CD4-positive, alpha-beta T cell (primary cell): ENCODE measurements around the gene PFKM. TPM values are rescaled to one million over a fixed set of nuclear protein-coding genes. Genes with fewer than 3 reads are reported as not detected.

Source experiments
- ATAC-seq: fragments of 200-7000 bp; cut with Tn5 transposase; one replicate; pipeline ENCODE4 v1.10.0; 2022; ENCODE audit warnings: mild to moderate bottlenecking; ENCODE audit not compliant: poor library complexity
- CTCF ChIA-PET: fragments of 350-600 bp; sonication (Branson Sonifier 250); formaldehyde crosslinking; loops from one replicate; lab custom pipeline; 2021; ENCODE audit warnings: antibody characterized with exemption, inconsistent platforms; lab: Charles Lee
- POLR2A ChIA-PET: fragments of 350-600 bp; sonication (Branson Sonifier 250); formaldehyde crosslinking; loops from one replicate; lab custom pipeline; 2021; ENCODE audit warnings: antibody characterized with exemption, inconsistent platforms; lab: Charles Lee
- DNase-seq, 14 experiments: peaks; one replicate each; pipeline ENCODE4 v3.0.0-alpha.2; 2013 to 2020; ENCODE audit warnings: mixed read lengths in 2 of 14
- H3K27ac ChIP-seq, 2 donors: one replicate each; pipeline versions ENCODE4 v1.5.1 to v1.7.0; 2013; ENCODE audit warnings: low read length in 2 of 2, low read depth in 1 of 2, mild to moderate bottlenecking in 1 of 2
- H3K27me3 ChIP-seq, 2 experiments: 1 replicate in 1 of 2; 2 replicates in 1 of 2; pipeline versions ENCODE4 v1.6.1 to v1.7.0; 2013; ENCODE audit warnings: low read length in 2 of 2, control low read depth in 1 of 2, mild to moderate bottlenecking in 1 of 2, moderate library complexity in 1 of 2; ENCODE audit not compliant: insufficient read depth in 2 of 2, control insufficient read depth in 1 of 2
- H3K36me3 ChIP-seq: one replicate; pipeline ENCODE4 v1.6.1; 2013; ENCODE audit warnings: low read length, control low read depth; ENCODE audit not compliant: insufficient read depth
- H3K4me1 ChIP-seq: one replicate; pipeline ENCODE4 v1.6.1; 2013; ENCODE audit warnings: low read length, control low read depth; ENCODE audit not compliant: insufficient read depth
- H3K4me3 ChIP-seq: one replicate; pipeline ENCODE4 v1.5.1; 2013; ENCODE audit warnings: mild to moderate bottlenecking, low read length, moderate library complexity
- H3K9me3 ChIP-seq, 2 experiments: 1 replicate in 1 of 2; 2 replicates in 1 of 2; pipeline versions ENCODE4 v1.6.1 to v1.7.0; 2013; ENCODE audit warnings: low read length in 2 of 2, mild to moderate bottlenecking in 2 of 2, control low read depth in 1 of 2, moderate library complexity in 1 of 2; ENCODE audit not compliant: control insufficient read depth in 1 of 2, insufficient read depth in 1 of 2
- H3K27ac Mint-ChIP-seq: one replicate; pipeline ENCODE4 v1.8.0; 2020; ENCODE audit warnings: mixed read lengths
- H3K27me3 Mint-ChIP-seq: one replicate; pipeline ENCODE4 v1.8.0; 2021; ENCODE audit warnings: mixed read lengths
- H3K36me3 Mint-ChIP-seq: one replicate; pipeline ENCODE4 v1.8.0; 2021; ENCODE audit warnings: low read depth, mixed read lengths
- H3K4me1 Mint-ChIP-seq: one replicate; pipeline ENCODE4 v1.8.0; 2021; ENCODE audit warnings: low read depth, mixed read lengths
- H3K4me3 Mint-ChIP-seq: one replicate; pipeline ENCODE4 v1.8.0; 2020; ENCODE audit warnings: mild to moderate bottlenecking, mixed read lengths
- H3K9me3 Mint-ChIP-seq: one replicate; pipeline ENCODE4 v1.8.0; 2020; ENCODE audit warnings: mixed read lengths
- CTCF ChIP-seq: fragments of 200-600 bp; IDR thresholded peaks from one replicate; pipeline ENCODE4 v1.8.0; 2022; ENCODE audit warnings: antibody characterized with exemption, mild to moderate bottlenecking
- intact Hi-C, 2 experiments: fragments of 100-400 bp; cut with DNase I in 1 of 2; cut with micrococcal nuclease in 1 of 2; formaldehyde crosslinking; loops; one replicate each; pipeline versions ENCODE4 v1.15.1 to v1.9.0; 2023 to 2025; cut with DNase I, micrococcal nuclease
- total RNA-seq, 174 experiments: library from RNA in 2 of 174; stranded (reverse) in 2 of 174; gene quantifications; one replicate each; pipeline ENCODE4 v1.2.3 and lab custom pipeline; 2021 to 2026

The PFKM gene
- total RNA-seq, 2 experiments from 2014 or later = 9.3 to 9.4 TPM

DNA sequence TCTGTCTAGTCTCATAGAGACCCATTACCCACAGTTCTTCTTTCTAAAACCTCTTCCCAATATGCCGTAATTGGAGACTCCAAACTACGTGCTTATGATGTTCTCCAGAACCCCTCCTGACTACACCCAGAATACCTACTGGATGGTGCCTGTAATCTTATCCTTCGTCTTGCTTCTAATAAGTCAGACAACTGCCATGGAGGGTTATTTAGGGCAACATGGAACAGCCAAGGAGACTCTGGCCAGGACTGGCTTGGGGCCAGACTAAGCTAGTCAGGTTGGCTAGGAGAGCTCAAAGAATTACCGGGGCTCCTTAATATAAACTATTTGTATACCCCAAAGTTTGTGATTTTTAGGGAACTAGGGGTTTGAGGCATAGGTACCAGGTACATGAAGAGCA is 6.8 kb downstream of the PFKM start:
- CTCF ChIA-PET = no interaction called here
- peaks cover 3% of the 10 kb centered on the region for H3K4me1 Mint-ChIP-seq
- POLR2A ChIA-PET = interaction anchor here (1.6 kb wide), 1 partner anchor 20 kb away, joined by 6 read pairs; the partner anchor contains the start of gene SENP1
- no peak overlapping the region for H3K27ac ChIP-seq
- no peaks in the 10 kb centered on the region for H3K4me1 ChIP-seq
- no peaks in the 10 kb centered on the region for H3K9me3 ChIP-seq
- no peak overlapping the region for H3K4me3 ChIP-seq
- ATAC-seq (no peak), DNase-seq (no peak)
- H3K4me3 Mint-ChIP-seq = no peak overlapping the region
- H3K27ac Mint-ChIP-seq = no peak overlapping the region
- H3K36me3 ChIP-seq = peaks cover 12% of the 10 kb centered on the region
- H3K36me3 Mint-ChIP-seq = peaks cover 38% of the 10 kb centered on the region
- no peaks in the 10 kb centered on the region for H3K27me3 Mint-ChIP-seq
- H3K27me3 ChIP-seq = no peaks in the 10 kb centered on the region
- intact Hi-C loops = loop anchor here in 1 of 2 experiments (2.0 kb wide), 1 partner anchor 19 kb away; the partner anchor contains the start of gene SENP1
- H3K9me3 Mint-ChIP-seq = no peaks in the 10 kb centered on the region
- no peak for TF ChIP-seq CTCF

DNA sequence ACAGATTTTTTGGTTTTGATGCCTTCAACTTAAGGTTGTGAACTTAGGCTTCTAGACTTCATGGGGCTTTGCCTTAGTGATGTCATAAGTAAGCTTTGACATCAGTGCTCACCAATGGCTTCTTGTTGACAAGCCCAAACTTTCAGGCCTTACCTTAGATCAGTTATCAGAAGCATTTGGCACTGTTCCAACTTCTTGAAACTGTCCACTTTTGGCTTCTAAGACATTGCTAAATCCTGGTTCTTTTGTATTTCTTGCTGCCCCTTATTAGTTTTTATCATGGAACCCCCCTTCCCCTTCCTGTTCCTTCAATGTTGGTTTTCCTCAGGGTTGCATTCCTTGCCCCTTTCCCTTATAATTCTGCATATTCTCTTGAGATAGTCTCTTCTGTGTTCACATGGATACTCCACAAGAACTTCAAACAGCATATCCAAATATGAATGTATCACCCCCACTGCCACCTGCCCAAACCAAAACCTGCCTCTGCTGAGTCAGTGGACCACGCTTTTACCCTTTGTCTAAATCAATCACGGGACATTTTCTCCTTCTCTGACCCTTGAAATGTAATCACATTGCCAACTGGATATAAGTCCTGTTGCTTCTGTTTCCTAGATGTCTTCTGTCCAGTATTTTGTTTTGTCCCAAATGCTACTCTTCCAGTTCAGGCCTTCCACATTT is 7.9 kb downstream of the PFKM start:
- Histone ChIP-seq H3K27me3 (no peaks in the 10 kb centered on the region), H3K27ac (no peak overlapping the region), H3K9me3 (no peaks in the 10 kb centered on the region), H3K4me3 (no peak overlapping the region), H3K36me3 (peaks cover 12% of the 10 kb centered on the region), H3K4me1 (no peaks in the 10 kb centered on the region)
- intact Hi-C loops = no loop called here
- no peak for TF ChIP-seq CTCF
- DNase-seq (peak in 1 of 14 experiments; percentile 8), ATAC-seq (no peak)
- ChIA-PET CTCF (no interaction called here), POLR2A (interaction anchor here (1.6 kb wide), 1 partner anchor 21 kb away, joined by 6 read pairs; the partner anchor contains the start of gene SENP1)
- Mint-ChIP-seq H3K4me3 (no peak overlapping the region), H3K27ac (no peak overlapping the region), H3K4me1 (no peaks in the 10 kb centered on the region), H3K9me3 (no peaks in the 10 kb centered on the region), H3K27me3 (no peaks in the 10 kb centered on the region), H3K36me3 (peaks cover 47% of the 10 kb centered on the region)

- no peak overlapping the region for H3K4me3 Mint-ChIP-seq
- H3K36me3 ChIP-seq = peaks cover 8% of the 10 kb centered on the region
- intact Hi-C loops = no loop called here
- DNase-seq = no peak
- CTCF ChIA-PET = interaction anchor here (0.6 to 0.7 kb wide), 3 partner anchors 23 to 179 kb away, joined by 3 read pairs; no protein-coding TSS in a partner anchor
- H3K27me3 Mint-ChIP-seq = no peaks in the 10 kb centered on the region
- no peak for TF ChIP-seq CTCF
- H3K27me3 ChIP-seq = no peaks in the 10 kb centered on the region
- no peaks in the 10 kb centered on the region for H3K4me1 ChIP-seq
- H3K36me3 Mint-ChIP-seq = peaks cover 58% of the 10 kb centered on the region
- H3K4me3 ChIP-seq = no peak overlapping the region
- POLR2A ChIA-PET = no interaction called here
- H3K27ac ChIP-seq = no peak overlapping the region
- no peaks in the 10 kb centered on the region for H3K4me1 Mint-ChIP-seq
- H3K27ac Mint-ChIP-seq = no peak overlapping the region
- no peak for ATAC-seq
- H3K9me3 ChIP-seq = no peaks in the 10 kb centered on the region
- H3K9me3 Mint-ChIP-seq = no peaks in the 10 kb centered on the region
Observed at GRCh38 chr12:48128800-48129199, 9.6 kb downstream of the PFKM start.
